GM21825 (cell line): ENCODE data around the gene ZNF777.

ENCODE experiments used
- ATAC-seq: cut with Tn5 transposase; IDR thresholded peaks from one replicate; pipeline ENCODE4 v1.9.1; 2021; ENCODE audit warnings: mild to moderate bottlenecking, moderate library complexity; ENCODE audit not compliant: unreplicated experiment

Gene ZNF777

GRCh38 chr7:149477494-149478443 lies 16.9 kb upstream of the ZNF777 start:
- ATAC-seq = no peak

DNA sequence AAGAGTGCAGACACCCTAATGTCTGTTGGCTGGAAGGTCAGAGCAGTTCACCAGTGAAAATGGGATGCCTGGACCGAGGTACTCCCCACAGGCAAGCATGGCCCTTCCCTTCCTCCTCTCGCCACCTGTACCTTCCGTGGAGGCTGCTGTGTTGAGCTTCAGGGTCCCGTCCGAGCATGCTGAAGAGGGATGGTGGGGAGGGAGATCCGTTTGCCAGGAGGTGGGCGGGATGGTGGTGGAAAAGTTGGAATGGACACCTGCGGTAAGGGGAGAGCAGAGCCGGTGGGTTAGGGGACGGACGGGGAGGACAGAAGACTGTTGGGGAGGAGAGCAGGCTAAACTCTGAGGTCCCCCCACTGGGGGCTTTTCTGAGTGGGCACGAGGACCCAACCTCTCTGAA lies 15.9 kb upstream of the ZNF777 start:
- ATAC-seq = no peak

- ATAC-seq = no peak
Observed at GRCh38 chr7:149475121-149476045, 14.5 kb upstream of the ZNF777 start.

DNA sequence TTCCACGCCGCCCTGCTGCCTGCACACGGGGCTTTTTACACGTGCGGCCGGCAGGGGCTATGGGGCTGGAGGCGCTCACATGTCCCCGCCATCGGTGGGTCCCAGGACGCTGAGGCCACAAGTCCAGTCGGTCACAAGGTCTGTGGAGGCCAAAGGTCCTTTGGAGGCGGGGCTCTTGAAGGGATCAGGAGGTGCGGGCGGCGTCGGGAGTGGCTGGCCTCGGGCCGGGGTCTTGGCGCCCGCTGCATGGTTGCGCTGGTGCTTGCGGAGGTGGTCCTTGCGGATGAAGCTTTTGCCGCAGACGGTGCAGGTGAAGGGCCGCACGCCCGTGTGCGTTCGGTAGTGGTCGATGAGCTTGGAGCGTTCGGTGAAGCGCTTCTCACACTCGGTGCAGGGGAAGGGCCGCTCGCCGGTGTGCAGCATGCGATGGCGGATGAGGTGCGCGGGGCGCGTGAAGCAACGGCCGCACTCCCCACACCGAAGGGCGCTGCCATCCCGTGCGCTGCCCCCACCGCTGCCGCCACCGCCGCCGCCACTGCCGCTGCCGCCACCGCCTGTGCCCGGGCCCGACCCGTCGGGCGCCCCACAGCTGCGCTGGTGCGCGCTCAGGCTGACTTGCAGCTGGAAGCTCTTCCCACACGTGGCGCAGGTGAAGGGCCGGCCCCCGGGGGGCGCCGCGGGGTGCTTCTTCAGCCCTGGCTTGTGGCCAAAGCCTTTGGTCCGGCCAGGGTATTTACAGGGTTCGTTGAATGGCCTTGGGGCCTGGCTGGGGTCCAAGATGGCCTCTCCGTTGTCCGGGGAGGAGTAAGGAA lies 13.7 kb upstream of the ZNF777 start:
- no peak for ATAC-seq

- ATAC-seq = no peak
Observed at GRCh38 chr7:149473251-149473650, 12.4 kb upstream of the ZNF777 start.

- ATAC-seq = no peak
Observed at GRCh38 chr7:149471289-149471953, 10.6 kb upstream of the ZNF777 start.

DNA sequence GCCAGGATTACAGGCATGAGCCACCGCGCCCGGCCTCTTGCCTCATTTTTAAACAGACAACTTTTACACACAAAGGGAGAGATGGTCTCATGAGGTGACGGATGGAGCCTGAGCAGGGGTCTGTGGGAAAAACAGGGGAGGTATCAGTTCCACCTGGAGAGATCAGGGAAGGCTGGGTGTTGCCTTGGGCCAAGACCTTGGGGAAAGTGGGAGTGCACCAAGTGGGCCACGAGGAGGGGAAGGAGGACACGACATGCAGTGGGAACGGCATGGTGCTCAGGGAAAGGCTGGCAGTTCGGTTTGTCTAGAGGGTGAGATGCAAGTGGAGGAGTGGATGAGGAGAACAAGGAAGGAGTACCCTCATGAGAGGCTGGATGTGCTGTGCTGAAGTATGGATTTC lies 8.9 kb upstream of the ZNF777 start:
- ATAC-seq = no peak

- no peak for ATAC-seq
Observed at GRCh38 chr7:149468208-149468607, 7.3 kb upstream of the ZNF777 start.

DNA sequence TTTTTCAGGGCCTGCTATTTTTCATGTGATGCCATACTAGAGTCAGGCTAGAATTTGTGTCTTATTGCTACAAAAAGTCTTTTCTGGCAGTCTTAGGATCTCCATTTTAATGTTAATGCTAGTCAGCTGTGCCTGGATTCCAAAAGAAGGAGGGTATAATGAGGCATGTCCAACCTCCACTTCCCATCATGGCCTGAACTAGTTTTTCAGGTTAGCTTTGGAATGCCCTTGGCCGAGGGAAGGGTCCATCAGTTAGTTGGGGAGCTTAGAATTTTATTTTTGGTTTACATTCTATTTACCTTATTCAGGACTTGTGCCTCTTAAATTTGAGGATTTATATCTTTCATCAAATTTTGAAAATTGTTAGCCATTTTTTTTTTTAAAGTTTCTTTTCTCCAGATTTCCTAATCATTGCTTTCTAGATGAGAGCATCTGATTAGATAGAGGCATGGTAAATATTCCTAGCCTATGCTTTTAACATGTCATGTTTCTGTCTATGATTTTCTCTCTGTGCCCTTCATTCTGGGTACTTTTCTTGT lies 6.5 kb upstream of the ZNF777 start:
- ATAC-seq = no peak

GRCh38 chr7:149466364-149466763 lies 5.5 kb upstream of the ZNF777 start:
- ATAC-seq = no peak

GRCh38 chr7:149463500-149464161 lies 2.8 kb upstream of the ZNF777 start:
- no peak for ATAC-seq

- ATAC-seq = no peak
Observed at GRCh38 chr7:149462101-149462520, 1.2 kb upstream of the ZNF777 start.

GRCh38 chr7:149459540-149460452 lies 1.1 kb downstream of the ZNF777 start:
- ATAC-seq = peak; percentile 29

- no peak for ATAC-seq
Observed at GRCh38 chr7:149459201-149459539, 1.7 kb downstream of the ZNF777 start.

- no peak for ATAC-seq
Observed at GRCh38 chr7:149458235-149458634, 2.6 kb downstream of the ZNF777 start.

GRCh38 chr7:149457766-149458165 lies 3.1 kb downstream of the ZNF777 start:
- no peak for ATAC-seq

GRCh38 chr7:149456506-149457421 lies 4.1 kb downstream of the ZNF777 start:
- no peak for ATAC-seq
